Measurements from ENCODE around the gene AQP7.

DNA sequence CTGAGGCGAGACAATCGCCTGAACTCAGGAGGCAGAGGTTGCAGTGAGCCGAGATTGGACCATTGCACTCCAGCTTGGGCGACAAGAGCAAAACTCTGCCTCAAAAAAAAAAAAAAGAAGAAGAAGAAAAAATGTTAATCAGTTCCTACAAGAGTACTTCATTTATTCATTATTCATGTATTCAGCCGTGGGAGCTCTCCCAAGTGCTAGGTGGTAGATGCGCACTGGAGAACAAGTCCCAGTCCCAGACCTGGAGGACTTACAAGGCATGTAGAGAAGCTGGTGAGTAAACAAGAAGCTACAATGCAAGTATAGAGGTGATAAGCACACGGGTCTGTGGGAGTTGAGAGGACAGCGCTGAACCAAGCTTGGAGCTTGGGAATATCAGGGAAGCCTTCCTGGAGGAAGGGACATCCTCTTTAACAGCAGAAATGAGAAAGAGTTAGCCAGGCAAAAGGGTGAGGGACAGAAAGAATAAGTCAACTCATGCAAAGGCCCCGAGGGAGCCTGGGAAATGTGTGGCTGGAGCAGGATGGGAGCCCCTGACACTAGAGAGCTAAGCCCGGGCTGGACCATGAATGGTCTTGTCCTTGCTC, 17.4 kb upstream of the AQP7 start:
- TF ChIP-seq, protein P1, sequence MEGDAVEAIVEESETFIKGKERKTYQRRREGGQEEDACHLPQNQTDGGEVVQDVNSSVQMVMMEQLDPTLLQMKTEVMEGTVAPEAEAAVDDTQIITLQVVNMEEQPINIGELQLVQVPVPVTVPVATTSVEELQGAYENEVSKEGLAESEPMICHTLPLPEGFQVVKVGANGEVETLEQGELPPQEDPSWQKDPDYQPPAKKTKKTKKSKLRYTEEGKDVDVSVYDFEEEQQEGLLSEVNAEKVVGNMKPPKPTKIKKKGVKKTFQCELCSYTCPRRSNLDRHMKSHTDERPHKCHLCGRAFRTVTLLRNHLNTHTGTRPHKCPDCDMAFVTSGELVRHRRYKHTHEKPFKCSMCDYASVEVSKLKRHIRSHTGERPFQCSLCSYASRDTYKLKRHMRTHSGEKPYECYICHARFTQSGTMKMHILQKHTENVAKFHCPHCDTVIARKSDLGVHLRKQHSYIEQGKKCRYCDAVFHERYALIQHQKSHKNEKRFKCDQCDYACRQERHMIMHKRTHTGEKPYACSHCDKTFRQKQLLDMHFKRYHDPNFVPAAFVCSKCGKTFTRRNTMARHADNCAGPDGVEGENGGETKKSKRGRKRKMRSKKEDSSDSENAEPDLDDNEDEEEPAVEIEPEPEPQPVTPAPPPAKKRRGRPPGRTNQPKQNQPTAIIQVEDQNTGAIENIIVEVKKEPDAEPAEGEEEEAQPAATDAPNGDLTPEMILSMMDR (IDR thresholded peaks at IDR 0.05), result no peak
- TF ChIP-seq POLR2A (IDR thresholded peaks at IDR 0.05), result no peak

All from heart left ventricle (tissue), 13 donors.